Astrocyte (in vitro differentiated cells and primary cell): Measurements from ENCODE around the gene ARID5B. TPM values are rescaled to one million over a fixed set of nuclear protein-coding genes. Genes with fewer than 3 reads are reported as not detected.

Experiments used
- DNase-seq: peaks from one replicate; pipeline ENCODE4 v3.0.0-alpha.2; 2010; ENCODE audit warnings: low read depth
- FAIRE-seq: peaks from 2 replicates; lab custom pipeline; 2011; peaks lifted over from hg19 to GRCh38; lab: Jason Lieb, UNC
- H2AFZ ChIP-seq: 2 replicates; pipeline ENCODE4 v1.6.0; 2012; ENCODE audit warnings: low read depth, low read length, inconsistent platforms
- H3K27ac ChIP-seq: 2 replicates; pipeline ENCODE4 v1.5.1; 2011; ENCODE audit warnings: low read depth, low read length, inconsistent platforms
- H3K27me3 ChIP-seq: 2 replicates; pipeline ENCODE4 v1.6.0; 2011; ENCODE audit warnings: low read length, inconsistent platforms; ENCODE audit not compliant: insufficient read depth
- H3K36me3 ChIP-seq: 2 replicates; pipeline ENCODE4 v1.5.1; 2011; ENCODE audit warnings: low read length, inconsistent platforms; ENCODE audit not compliant: insufficient read depth
- H3K4me1 ChIP-seq: 2 replicates; pipeline ENCODE4 v1.5.1; 2011; ENCODE audit warnings: low read length, inconsistent platforms; ENCODE audit not compliant: insufficient read depth
- H3K4me2 ChIP-seq: 2 replicates; pipeline ENCODE4 v1.6.0; 2012; ENCODE audit warnings: low read length, inconsistent platforms
- H3K4me3 ChIP-seq: 2 replicates; pipeline ENCODE4 v1.5.1; 2011; ENCODE audit warnings: low read depth, mild to moderate bottlenecking, low read length, inconsistent platforms; ENCODE audit not compliant: insufficient read depth
- H3K79me2 ChIP-seq: 2 replicates; pipeline ENCODE4 v1.6.0; 2012; ENCODE audit warnings: mild to moderate bottlenecking, low read length, inconsistent platforms; ENCODE audit not compliant: insufficient read depth
- H3K9ac ChIP-seq: 2 replicates; pipeline ENCODE4 v1.6.0; 2012; ENCODE audit warnings: mild to moderate bottlenecking, low read length, inconsistent platforms
- H3K9me3 ChIP-seq: 2 replicates; pipeline ENCODE4 v1.5.1; 2012; ENCODE audit warnings: low read depth, mild to moderate bottlenecking, low read length, inconsistent platforms; ENCODE audit not compliant: insufficient read depth
- H4K20me1 ChIP-seq: 2 replicates; pipeline ENCODE4 v1.6.0; 2012; ENCODE audit warnings: low read length, inconsistent platforms; ENCODE audit not compliant: insufficient read depth
- H3K27ac Mint-ChIP-seq: one replicate; pipeline ENCODE4 v1.8.0; 2021; ENCODE audit warnings: mild to moderate bottlenecking, mixed read lengths; ENCODE audit not compliant: unreplicated experiment
- H3K27me3 Mint-ChIP-seq: one replicate; pipeline ENCODE4 v1.8.0; 2021; ENCODE audit warnings: low read depth, mixed read lengths; ENCODE audit not compliant: unreplicated experiment
- H3K36me3 Mint-ChIP-seq: one replicate; pipeline ENCODE4 v1.8.0; 2021; ENCODE audit warnings: low read depth, mixed read lengths; ENCODE audit not compliant: unreplicated experiment
- H3K4me1 Mint-ChIP-seq: one replicate; pipeline ENCODE4 v1.8.0; 2021; ENCODE audit warnings: low read depth, mixed read lengths; ENCODE audit not compliant: unreplicated experiment
- H3K4me3 Mint-ChIP-seq: one replicate; pipeline ENCODE4 v1.8.0; 2021; ENCODE audit warnings: mild to moderate bottlenecking, moderate library complexity, mixed read lengths; ENCODE audit not compliant: unreplicated experiment
- H3K9me3 Mint-ChIP-seq: one replicate; pipeline ENCODE4 v1.8.0; 2021; ENCODE audit warnings: mild to moderate bottlenecking, mixed read lengths; ENCODE audit not compliant: unreplicated experiment
- EZH2 ChIP-seq: IDR thresholded peaks from 2 replicates; pipeline ENCODE4 v1.6.1; 2012; ENCODE audit warnings: mild to moderate bottlenecking, low read length, inconsistent platforms; ENCODE audit not compliant: insufficient read depth
- total RNA-seq: library from RNA; stranded (reverse); gene quantifications from 2 replicates; pipeline ENCODE4 v1.2.1, GENCODE V29; 2021
- TF ChIP-seq, protein P1 (sequence below): IDR thresholded peaks from 2 replicates; pipeline ENCODE4 v1.5.1; 2011; ENCODE audit warnings: low read depth, mild to moderate bottlenecking, inconsistent platforms, low read length, moderate library complexity; ENCODE audit not compliant: insufficient read depth

The ARID5B gene
- total RNA-seq, 1 donor from 2014 or later, result 66.0 TPM

GRCh38 chr10:61906562-61906901 is 5.0 kb downstream of the ARID5B start:
- H3K4me1 Mint-ChIP-seq, result no peaks in the 10 kb centered on the region
- H2AFZ ChIP-seq, result no peak overlapping the region
- H3K27ac Mint-ChIP-seq, result no peak overlapping the region
- peaks cover 23% of the 10 kb centered on the region for H4K20me1 ChIP-seq
- no peak overlapping the region for H3K4me2 ChIP-seq
- H3K9me3 ChIP-seq, result no peaks in the 10 kb centered on the region
- no peak overlapping the region for H3K9ac ChIP-seq
- no peak overlapping the region for H3K27ac ChIP-seq
- H3K4me3 ChIP-seq, result no peak overlapping the region
- DNase-seq, result no peak
- FAIRE-seq, result no peak
- peaks cover 90% of the 10 kb centered on the region for H3K79me2 ChIP-seq
- H3K27me3 Mint-ChIP-seq, result no peaks in the 10 kb centered on the region
- no peak for TF ChIP-seq EZH2
- TF ChIP-seq, protein P1, sequence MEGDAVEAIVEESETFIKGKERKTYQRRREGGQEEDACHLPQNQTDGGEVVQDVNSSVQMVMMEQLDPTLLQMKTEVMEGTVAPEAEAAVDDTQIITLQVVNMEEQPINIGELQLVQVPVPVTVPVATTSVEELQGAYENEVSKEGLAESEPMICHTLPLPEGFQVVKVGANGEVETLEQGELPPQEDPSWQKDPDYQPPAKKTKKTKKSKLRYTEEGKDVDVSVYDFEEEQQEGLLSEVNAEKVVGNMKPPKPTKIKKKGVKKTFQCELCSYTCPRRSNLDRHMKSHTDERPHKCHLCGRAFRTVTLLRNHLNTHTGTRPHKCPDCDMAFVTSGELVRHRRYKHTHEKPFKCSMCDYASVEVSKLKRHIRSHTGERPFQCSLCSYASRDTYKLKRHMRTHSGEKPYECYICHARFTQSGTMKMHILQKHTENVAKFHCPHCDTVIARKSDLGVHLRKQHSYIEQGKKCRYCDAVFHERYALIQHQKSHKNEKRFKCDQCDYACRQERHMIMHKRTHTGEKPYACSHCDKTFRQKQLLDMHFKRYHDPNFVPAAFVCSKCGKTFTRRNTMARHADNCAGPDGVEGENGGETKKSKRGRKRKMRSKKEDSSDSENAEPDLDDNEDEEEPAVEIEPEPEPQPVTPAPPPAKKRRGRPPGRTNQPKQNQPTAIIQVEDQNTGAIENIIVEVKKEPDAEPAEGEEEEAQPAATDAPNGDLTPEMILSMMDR, result no peak
- H3K36me3 ChIP-seq, result peaks cover 3% of the 10 kb centered on the region
- H3K4me3 Mint-ChIP-seq, result no peak overlapping the region
- no peaks in the 10 kb centered on the region for H3K9me3 Mint-ChIP-seq
- H3K27me3 ChIP-seq, result no peaks in the 10 kb centered on the region
- H3K4me1 ChIP-seq, result peaks cover 13% of the 10 kb centered on the region
- peaks cover 6% of the 10 kb centered on the region for H3K36me3 Mint-ChIP-seq

- Histone ChIP-seq H3K36me3 (peaks cover 3% of the 10 kb centered on the region), H3K9ac (no peak overlapping the region), H3K79me2 (peaks cover 92% of the 10 kb centered on the region), H4K20me1 (peaks cover 28% of the 10 kb centered on the region), H3K4me2 (no peak overlapping the region), H3K27ac (no peak overlapping the region), H3K27me3 (no peaks in the 10 kb centered on the region), H3K9me3 (no peaks in the 10 kb centered on the region), H3K4me3 (no peak overlapping the region), H3K4me1 (peaks cover 13% of the 10 kb centered on the region), H2AFZ (no peak overlapping the region)
- Mint-ChIP-seq H3K36me3 (peaks cover 6% of the 10 kb centered on the region), H3K4me1 (no peaks in the 10 kb centered on the region), H3K27me3 (no peaks in the 10 kb centered on the region), H3K4me3 (no peak overlapping the region), H3K27ac (no peak overlapping the region), H3K9me3 (no peaks in the 10 kb centered on the region)
- TF ChIP-seq, protein P1, result no peak
- TF ChIP-seq EZH2, result no peak
- no peak for FAIRE-seq
- no peak for DNase-seq
Measured at GRCh38 chr10:61907011-61907410, 5.5 kb downstream of the ARID5B start.

GRCh38 chr10:61907587-61907986 is 6.1 kb downstream of the ARID5B start:
- Histone ChIP-seq H3K27me3 (no peaks in the 10 kb centered on the region), H3K27ac (no peak overlapping the region), H3K4me2 (no peak overlapping the region), H3K9me3 (no peaks in the 10 kb centered on the region), H4K20me1 (peaks cover 28% of the 10 kb centered on the region), H3K4me1 (peaks cover 13% of the 10 kb centered on the region), H3K36me3 (peaks cover 3% of the 10 kb centered on the region), H3K9ac (no peak overlapping the region), H3K79me2 (peaks cover 90% of the 10 kb centered on the region), H2AFZ (no peak overlapping the region), H3K4me3 (no peak overlapping the region)
- Mint-ChIP-seq H3K4me3 (no peak overlapping the region), H3K4me1 (no peaks in the 10 kb centered on the region), H3K27me3 (no peaks in the 10 kb centered on the region), H3K27ac (no peak overlapping the region), H3K9me3 (no peaks in the 10 kb centered on the region), H3K36me3 (peaks cover 6% of the 10 kb centered on the region)
- DNase-seq (no peak), FAIRE-seq (no peak)
- TF ChIP-seq EZH2, result no peak
- TF ChIP-seq, protein P1, result no peak
